T-cell (primary cell): Measurements from ENCODE around the gene DHX9. TPM values are rescaled to one million over a fixed set of nuclear protein-coding genes. Genes with fewer than 3 reads are reported as not detected.
"Not testable (repeated sequence)": the region's sequence is repeated elsewhere in the genome, so short reads cannot be mapped to it uniquely, and the experiment has no call there.

Experiments used
- ATAC-seq, 4 experiments: fragments of 200-7000 bp in 3 of 4; fragments of 150-1000 bp in 1 of 4; cut with Tn5 transposase; replicated peaks in 1 of 4; 1 replicate in 3 of 4; 2 replicates in 1 of 4; pipeline ENCODE4 v1.10.0; 2021; ENCODE audit warnings: moderate library complexity in 3 of 4, mild to moderate bottlenecking in 2 of 4, moderate number of reproducible peaks in 1 of 4
- CTCF ChIA-PET, 2 donors: fragments of 300-600 bp; sonication (Branson Sonifier 250); formaldehyde crosslinking; loops; one replicate each; lab custom pipeline; 2022; ENCODE audit warnings: antibody characterized with exemption in 2 of 2; lab: Charles Lee
- POLR2A ChIA-PET, 2 donors: fragments of 300-600 bp; sonication (Branson Sonifier 250); formaldehyde crosslinking; loops; one replicate each; lab custom pipeline; 2022; ENCODE audit warnings: antibody characterized with exemption in 2 of 2; lab: Charles Lee
- DNase-seq, 35 experiments: peaks; one replicate each; pipeline versions ENCODE4 v3.0.0 to v3.0.0-alpha.2; 2013 to 2023
- H3K27ac ChIP-seq: one replicate; pipeline ENCODE4 v1.5.1; 2013; ENCODE audit warnings: low read length
- H3K27me3 ChIP-seq, 2 experiments: replicated peaks in 1 of 2; 1 replicate in 1 of 2; 2 replicates in 1 of 2; pipeline versions ENCODE4 v1.6.1 to v1.7.0; 2013; ENCODE audit warnings: low read length in 1 of 2, mixed read lengths in 1 of 2; ENCODE audit not compliant: control insufficient read depth in 2 of 2, insufficient read depth in 2 of 2; ENCODE audit errors: extremely low read depth in 1 of 2
- H3K36me3 ChIP-seq, 2 donors: 1 replicate in 1 of 2; 2 replicates in 1 of 2; pipeline versions ENCODE4 v1.6.1 to v1.7.0; 2013; ENCODE audit warnings: low read length in 1 of 2; ENCODE audit not compliant: control insufficient read depth in 2 of 2, insufficient read depth in 1 of 2; ENCODE audit errors: extremely low read depth in 1 of 2
- H3K4me1 ChIP-seq, 2 experiments: 1 replicate in 1 of 2; 2 replicates in 1 of 2; pipeline versions ENCODE4 v1.6.1 to v1.7.0; 2013; ENCODE audit warnings: low read length in 2 of 2, mixed read lengths in 1 of 2; ENCODE audit not compliant: insufficient read depth in 2 of 2, control insufficient read depth in 1 of 2; ENCODE audit errors: extremely low read depth in 1 of 2
- H3K4me3 ChIP-seq, 2 donors: 1 replicate in 1 of 2; 2 replicates in 1 of 2; pipeline versions ENCODE4 v1.5.1 to v1.7.0; 2013; ENCODE audit warnings: mild to moderate bottlenecking in 2 of 2, low read length in 1 of 2, moderate library complexity in 1 of 2; ENCODE audit not compliant: control insufficient read depth in 1 of 2; ENCODE audit errors: extremely low read depth in 1 of 2
- H3K9me3 ChIP-seq: 2 replicates; pipeline ENCODE4 v1.7.0; 2013
- H3K27ac Mint-ChIP-seq, 2 donors: one replicate each; pipeline ENCODE4 v1.8.0; 2020 to 2021; ENCODE audit warnings: mild to moderate bottlenecking in 2 of 2, mixed read lengths in 2 of 2
- H3K27me3 Mint-ChIP-seq, 2 donors: one replicate each; pipeline ENCODE4 v1.8.0; 2021 to 2022; ENCODE audit warnings: mixed read lengths in 2 of 2
- H3K36me3 Mint-ChIP-seq: one replicate; pipeline ENCODE4 v1.8.0; 2021; ENCODE audit warnings: mixed read lengths
- H3K4me1 Mint-ChIP-seq, 3 donors: one replicate each; pipeline ENCODE4 v1.8.0; 2020 to 2022; ENCODE audit warnings: mixed read lengths in 3 of 3, mild to moderate bottlenecking in 1 of 3
- H3K4me3 Mint-ChIP-seq, 3 donors: one replicate each; pipeline ENCODE4 v1.8.0; 2020 to 2022; ENCODE audit warnings: mild to moderate bottlenecking in 3 of 3, mixed read lengths in 3 of 3, moderate library complexity in 3 of 3
- H3K9me3 Mint-ChIP-seq, 3 donors: one replicate each; pipeline ENCODE4 v1.8.0; 2020 to 2022; ENCODE audit warnings: mixed read lengths in 3 of 3
- WGBS: methylation state at CpG from one replicate; pipeline ENCODE4 v1.1.5; 2013; ENCODE audit warnings: missing lambda C conversion rate; ENCODE audit not compliant: insufficient coverage; 5-methylcytosine and 5-hydroxymethylcytosine counted together
- total RNA-seq, 35 experiments: library from RNA in 6 of 35; stranded (reverse) in 6 of 35; fragments of 120-200 nt in 1 of 35; gene quantifications; one replicate each; pipeline versions ENCODE4 v1.2.1 to v1.2.4 and lab custom pipeline; 2013 to 2026

DHX9 gene
- total RNA-seq, 5 donors from 2014 or later (not counting 1 experiment from before 2014, with no cell fraction given), result 180 to 264 (median 193) TPM

DNA sequence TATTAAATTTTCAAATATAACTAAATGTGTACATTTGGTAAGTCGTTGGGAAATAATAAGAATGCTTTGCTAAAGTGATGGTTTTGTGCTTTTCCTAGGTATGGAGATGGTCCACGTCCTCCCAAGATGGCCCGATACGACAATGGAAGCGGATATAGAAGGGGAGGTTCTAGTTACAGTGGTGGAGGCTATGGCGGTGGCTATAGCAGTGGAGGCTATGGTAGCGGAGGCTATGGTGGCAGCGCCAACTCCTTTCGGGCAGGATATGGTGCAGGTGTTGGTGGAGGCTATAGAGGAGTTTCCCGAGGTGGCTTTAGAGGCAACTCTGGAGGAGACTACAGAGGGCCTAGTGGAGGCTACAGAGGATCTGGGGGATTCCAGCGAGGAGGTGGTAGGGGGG is 47.8 kb downstream of the DHX9 start:
- Histone ChIP-seq H3K27me3 (no peaks in the 10 kb centered on the region), H3K9me3 (no peaks in the 10 kb centered on the region), H3K4me3 (no peak overlapping the region), H3K27ac (no peak overlapping the region), H3K4me1 (peaks cover 8 to 10% of the 10 kb centered on the region in 2 experiments), H3K36me3 (peaks cover 6 to 60% of the 10 kb centered on the region in 2 donors)
- DNase-seq (no peak), ATAC-seq (no peak)
- H3K9me3 Mint-ChIP-seq, result no peaks in the 10 kb centered on the region
- POLR2A ChIA-PET, result no interaction called here
- 97% methylated on average over 9 of the region's 11 CpGs for WGBS
- CTCF ChIA-PET, result no interaction called here
- no peak overlapping the region for H3K4me3 Mint-ChIP-seq
- no peaks in the 10 kb centered on the region for H3K27me3 Mint-ChIP-seq
- H3K36me3 Mint-ChIP-seq, result peaks cover 72% of the 10 kb centered on the region
- peaks cover 20 to 30% (median 25%) of the 10 kb centered on the region in 3 donors for H3K4me1 Mint-ChIP-seq
- H3K27ac Mint-ChIP-seq, result no peak overlapping the region

GRCh38 chr1:182888736-182889531 is 49.8 kb downstream of the DHX9 start:
- DNase-seq, result no peak
- Histone ChIP-seq H3K4me1 (peaks cover 8 to 10% of the 10 kb centered on the region in 2 experiments), H3K9me3 (no peaks in the 10 kb centered on the region), H3K27me3 (no peaks in the 10 kb centered on the region), H3K4me3 (no peak overlapping the region), H3K36me3 (peaks cover 6 to 42% of the 10 kb centered on the region in 2 donors), H3K27ac (no peak overlapping the region)
- ChIA-PET CTCF (interaction anchor here in 1 of 2 donors (0.8 to 1.0 kb wide), 2 partner anchors 48 to 293 kb away, joined by 3 to 4 read pairs; no protein-coding TSS in a partner anchor), POLR2A (interaction anchor here in 1 of 2 donors (0.6 kb wide), 1 partner anchor 1857 kb away, joined by 3 read pairs; no protein-coding TSS in a partner anchor)
- Mint-ChIP-seq H3K27me3 (peaks cover 0 to 2% of the 10 kb centered on the region in 2 donors), H3K4me3 (no peak overlapping the region), H3K9me3 (peaks cover 0 to 1% (median 1%) of the 10 kb centered on the region in 3 donors), H3K4me1 (peaks cover 20 to 30% (median 25%) of the 10 kb centered on the region in 3 donors), H3K27ac (peak overlapping the region; percentile 23), H3K36me3 (peaks cover 57% of the 10 kb centered on the region)
- peak in 1 of 4 experiments; percentile 10 for ATAC-seq
- 84% methylated on average over 4 of the region's 7 CpGs for WGBS

GRCh38 chr1:182889997-182890396 is 50.9 kb downstream of the DHX9 start:
- peak in 18 of 35 experiments; percentile 3 to 46 (median 10) for DNase-seq
- Histone ChIP-seq H3K27me3 (no peaks in the 10 kb centered on the region), H3K4me1 (peaks cover 8 to 10% of the 10 kb centered on the region in 2 experiments), H3K36me3 (peaks cover 6 to 31% of the 10 kb centered on the region in 2 donors), H3K27ac (peak overlapping the region; percentile 34), H3K9me3 (no peaks in the 10 kb centered on the region), H3K4me3 (no peak overlapping the region)
- no peak overlapping the region for H3K4me3 Mint-ChIP-seq
- ATAC-seq, result peak; percentile 50 to 79 (median 62)
- WGBS, result 27% methylated on average over 3 of the region's 6 CpGs
- H3K9me3 Mint-ChIP-seq, result peaks cover 0 to 6% (median 6%) of the 10 kb centered on the region in 3 donors
- H3K4me1 Mint-ChIP-seq, result peaks cover 20 to 30% (median 25%) of the 10 kb centered on the region in 3 donors
- ChIA-PET POLR2A (no interaction called here), CTCF (no interaction called here)
- H3K27me3 Mint-ChIP-seq, result peaks cover 3 to 5% of the 10 kb centered on the region in 2 donors
- peaks cover 49% of the 10 kb centered on the region for H3K36me3 Mint-ChIP-seq
- H3K27ac Mint-ChIP-seq, result peak overlapping the region; percentile 41 to 62

GRCh38 chr1:182890927-182891610 is 51.9 kb downstream of the DHX9 start:
- H3K27ac ChIP-seq, result no peak overlapping the region
- ATAC-seq, result no peak
- peaks cover 3 to 5% of the 10 kb centered on the region in 2 donors for H3K27me3 Mint-ChIP-seq
- DNase-seq, result no peak
- H3K27me3 ChIP-seq, result no peaks in the 10 kb centered on the region
- peaks cover 6 to 22% of the 10 kb centered on the region in 2 donors for H3K36me3 ChIP-seq
- H3K4me3 Mint-ChIP-seq, result no peak overlapping the region
- CTCF ChIA-PET, result no interaction called here
- POLR2A ChIA-PET, result interaction anchor here (0.5 to 0.6 kb wide), 2 partner anchors 38 to 41 kb away, joined by 3 read pairs; no protein-coding TSS in a partner anchor
- H3K9me3 ChIP-seq, result no peaks in the 10 kb centered on the region
- H3K4me1 Mint-ChIP-seq, result peaks cover 20 to 29% (median 25%) of the 10 kb centered on the region in 3 donors
- peaks cover 0 to 6% (median 6%) of the 10 kb centered on the region in 3 donors for H3K9me3 Mint-ChIP-seq
- H3K36me3 Mint-ChIP-seq, result peaks cover 38% of the 10 kb centered on the region
- H3K27ac Mint-ChIP-seq, result no peak overlapping the region
- 71% methylated on average over 1 of the region's 9 CpGs for WGBS
- peaks cover 8 to 10% of the 10 kb centered on the region in 2 experiments for H3K4me1 ChIP-seq
- H3K4me3 ChIP-seq, result no peak overlapping the region

GRCh38 chr1:182897696-182898095 is 58.5 kb downstream of the DHX9 start:
- DNase-seq, result no peak
- no peaks in the 10 kb centered on the region for H3K9me3 ChIP-seq
- no peaks in the 10 kb centered on the region for H3K4me1 ChIP-seq
- Mint-ChIP-seq H3K36me3 (no peaks in the 10 kb centered on the region), H3K27me3 (peaks cover 3 to 5% of the 10 kb centered on the region in 2 donors), H3K27ac (no peak overlapping the region), H3K9me3 (peaks cover 0 to 6% (median 6%) of the 10 kb centered on the region in 3 donors), H3K4me3 (no peak overlapping the region), H3K4me1 (no peaks in the 10 kb centered on the region)
- no peak for ATAC-seq
- POLR2A ChIA-PET, result no interaction called here
- CTCF ChIA-PET, result no interaction called here
- no peak overlapping the region for H3K4me3 ChIP-seq
- WGBS, result no CpG with 5 or more reads among the region's 2 CpGs
- H3K36me3 ChIP-seq, result no peaks in the 10 kb centered on the region
- H3K27ac ChIP-seq, result no peak overlapping the region
- H3K27me3 ChIP-seq, result no peaks in the 10 kb centered on the region

GRCh38 chr1:182901946-182902345 is 62.8 kb downstream of the DHX9 start:
- H3K9me3 Mint-ChIP-seq, H3K27me3 ChIP-seq, ATAC-seq, H3K4me3 Mint-ChIP-seq, POLR2A ChIA-PET, H3K4me1 ChIP-seq, H3K36me3 Mint-ChIP-seq, H3K27ac ChIP-seq, H3K4me3 ChIP-seq, H3K27me3 Mint-ChIP-seq, DNase-seq, CTCF ChIA-PET, H3K4me1 Mint-ChIP-seq, H3K27ac Mint-ChIP-seq, H3K36me3 ChIP-seq, H3K9me3 ChIP-seq: not testable (repeated sequence)
- WGBS, result no CpG with 5 or more reads among the region's 5 CpGs
